Sigmoid colon (tissue), 7 donors: Measurements from ENCODE around the gene RBM26. TPM values are rescaled to one million over a fixed set of nuclear protein-coding genes. Genes with fewer than 3 reads are reported as not detected.

Source experiments
- DNase-seq: peaks from one replicate; pipeline ENCODE4 v3.0.0-alpha.2; 2019
- H3K27ac ChIP-seq, 4 donors: fragments of 200-600 bp; sonication (generic); one replicate each; pipeline ENCODE4 v1.5.1; 2016 to 2019; ENCODE audit warnings: mild to moderate bottlenecking in 1 of 4
- H3K27me3 ChIP-seq, 3 donors: fragments of 200-600 bp; sonication (generic); one replicate each; pipeline ENCODE4 v1.5.1; 2019; ENCODE audit warnings: mild to moderate bottlenecking in 1 of 3
- H3K36me3 ChIP-seq, 4 donors: fragments of 200-600 bp; sonication (generic); one replicate each; pipeline ENCODE4 v1.5.1; 2016 to 2019
- H3K4me1 ChIP-seq, 4 donors: fragments of 200-600 bp; sonication (generic); one replicate each; pipeline ENCODE4 v1.5.1; 2017 to 2019
- H3K4me3 ChIP-seq, 4 donors: fragments of 200-600 bp; sonication (generic); one replicate each; pipeline ENCODE4 v1.5.1; 2017 to 2019; ENCODE audit warnings: mild to moderate bottlenecking in 2 of 4, moderate library complexity in 1 of 4
- H3K9me3 ChIP-seq, 4 donors: fragments of 200-600 bp in 3 of 4; sonication (generic) in 3 of 4; one replicate each; pipeline versions ENCODE4 v1.5.1 to v1.6.1; 2013 to 2019
- EP300 ChIP-seq, 4 donors: sonication (generic); formaldehyde crosslinking; IDR thresholded peaks; one replicate each; pipeline ENCODE4 v1.6.1; 2017; ENCODE audit warnings: antibody characterized with exemption in 4 of 4
- POLR2A ChIP-seq, 2 donors: fragments of 450-650 bp; IDR thresholded peaks; one replicate each; pipeline ENCODE4 v1.6.1; 2016; ENCODE audit warnings: antibody characterized with exemption in 2 of 2, mild to moderate bottlenecking in 2 of 2, moderate library complexity in 2 of 2
- POLR2AphosphoS5 ChIP-seq, 4 donors: sonication (generic); formaldehyde crosslinking; IDR thresholded peaks; one replicate each; pipeline ENCODE4 v1.6.1; 2017; ENCODE audit warnings: antibody characterized with exemption in 4 of 4
- WGBS, 2 donors: extraction: QIAGEN DNeasy Blood & Tissue Kit; methylation state at CpG; one replicate each; pipeline ENCODE4 v1.1.7; 2013; 5-methylcytosine and 5-hydroxymethylcytosine counted together
- intact Hi-C: fragments of 100-400 bp; cut with DNase I; formaldehyde crosslinking; loops from one replicate; pipeline ENCODE4 v1.15.1; 2023
- polyA plus RNA-seq, 3 donors: library from polyadenylated mRNA; stranded (reverse); fragments of 200-250 nt; gene quantifications; one replicate each; pipeline ENCODE4 v1.2.3, GENCODE V29; 2013
- total RNA-seq, 4 donors: library from RNA; depleted of rRNA; stranded (reverse); fragments of >200 nt; gene quantifications; one replicate each; pipeline ENCODE4 v1.1.0, GENCODE V29; 2016
- TF ChIP-seq, protein P1 (sequence below), 4 experiments: fragments of 450-650 bp in 3 of 4; fragments of 200-600 bp in 1 of 4; IDR thresholded peaks; one replicate each; pipeline ENCODE4 v1.5.1; 2016 to 2019; ENCODE audit warnings: antibody characterized with exemption in 4 of 4, mild to moderate bottlenecking in 3 of 4, moderate library complexity in 2 of 4
- donor health status: healthy with polysubstance abuse.
- donor health status: Bipolar disorder and iron deficiency.
- donor health status: healthy.

The RBM26 gene
- total and polyA plus RNA-seq, 7 donors, result 4.8 to 47.4 (median 29.6) TPM

DNA sequence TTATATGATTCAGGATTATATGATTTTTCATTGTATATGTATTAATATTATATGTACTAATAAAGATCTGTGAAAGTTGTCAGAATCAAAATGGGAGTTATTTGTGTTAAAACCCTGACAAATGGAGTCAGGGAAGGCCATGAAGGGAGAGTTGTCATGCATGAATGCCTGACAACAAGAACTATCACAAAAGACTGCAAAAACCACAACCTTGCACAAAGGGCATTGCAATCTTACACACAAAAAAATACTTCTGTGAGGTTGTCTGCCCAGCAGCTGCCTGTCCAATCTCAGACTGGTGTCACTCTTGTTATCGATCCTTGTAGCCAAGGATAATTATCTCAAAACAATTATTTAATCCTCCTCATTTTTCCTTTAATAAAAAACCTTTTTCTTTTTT lies 21.2 kb upstream of the RBM26 start:
- Histone ChIP-seq H3K9me3 (no peaks in the 10 kb centered on the region), H3K36me3 (no peaks in the 10 kb centered on the region), H3K27me3 (no peaks in the 10 kb centered on the region), H3K27ac (no peak overlapping the region), H3K4me3 (no peak overlapping the region), H3K4me1 (no peaks in the 10 kb centered on the region)
- WGBS, 2 donors, result 92 to 95% methylated on average over 1 of the region's 1 CpG
- intact Hi-C loops, result no loop called here
- no peak for DNase-seq
- no peak for TF ChIP-seq EP300 (IDR thresholded peaks at IDR 0.05)
- no peak for TF ChIP-seq POLR2A (IDR thresholded peaks at IDR 0.05)
- TF ChIP-seq, protein P1, sequence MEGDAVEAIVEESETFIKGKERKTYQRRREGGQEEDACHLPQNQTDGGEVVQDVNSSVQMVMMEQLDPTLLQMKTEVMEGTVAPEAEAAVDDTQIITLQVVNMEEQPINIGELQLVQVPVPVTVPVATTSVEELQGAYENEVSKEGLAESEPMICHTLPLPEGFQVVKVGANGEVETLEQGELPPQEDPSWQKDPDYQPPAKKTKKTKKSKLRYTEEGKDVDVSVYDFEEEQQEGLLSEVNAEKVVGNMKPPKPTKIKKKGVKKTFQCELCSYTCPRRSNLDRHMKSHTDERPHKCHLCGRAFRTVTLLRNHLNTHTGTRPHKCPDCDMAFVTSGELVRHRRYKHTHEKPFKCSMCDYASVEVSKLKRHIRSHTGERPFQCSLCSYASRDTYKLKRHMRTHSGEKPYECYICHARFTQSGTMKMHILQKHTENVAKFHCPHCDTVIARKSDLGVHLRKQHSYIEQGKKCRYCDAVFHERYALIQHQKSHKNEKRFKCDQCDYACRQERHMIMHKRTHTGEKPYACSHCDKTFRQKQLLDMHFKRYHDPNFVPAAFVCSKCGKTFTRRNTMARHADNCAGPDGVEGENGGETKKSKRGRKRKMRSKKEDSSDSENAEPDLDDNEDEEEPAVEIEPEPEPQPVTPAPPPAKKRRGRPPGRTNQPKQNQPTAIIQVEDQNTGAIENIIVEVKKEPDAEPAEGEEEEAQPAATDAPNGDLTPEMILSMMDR (IDR thresholded peaks at IDR 0.05), result no peak
- no peak for TF ChIP-seq POLR2AphosphoS5 (IDR thresholded peaks at IDR 0.05)

DNA sequence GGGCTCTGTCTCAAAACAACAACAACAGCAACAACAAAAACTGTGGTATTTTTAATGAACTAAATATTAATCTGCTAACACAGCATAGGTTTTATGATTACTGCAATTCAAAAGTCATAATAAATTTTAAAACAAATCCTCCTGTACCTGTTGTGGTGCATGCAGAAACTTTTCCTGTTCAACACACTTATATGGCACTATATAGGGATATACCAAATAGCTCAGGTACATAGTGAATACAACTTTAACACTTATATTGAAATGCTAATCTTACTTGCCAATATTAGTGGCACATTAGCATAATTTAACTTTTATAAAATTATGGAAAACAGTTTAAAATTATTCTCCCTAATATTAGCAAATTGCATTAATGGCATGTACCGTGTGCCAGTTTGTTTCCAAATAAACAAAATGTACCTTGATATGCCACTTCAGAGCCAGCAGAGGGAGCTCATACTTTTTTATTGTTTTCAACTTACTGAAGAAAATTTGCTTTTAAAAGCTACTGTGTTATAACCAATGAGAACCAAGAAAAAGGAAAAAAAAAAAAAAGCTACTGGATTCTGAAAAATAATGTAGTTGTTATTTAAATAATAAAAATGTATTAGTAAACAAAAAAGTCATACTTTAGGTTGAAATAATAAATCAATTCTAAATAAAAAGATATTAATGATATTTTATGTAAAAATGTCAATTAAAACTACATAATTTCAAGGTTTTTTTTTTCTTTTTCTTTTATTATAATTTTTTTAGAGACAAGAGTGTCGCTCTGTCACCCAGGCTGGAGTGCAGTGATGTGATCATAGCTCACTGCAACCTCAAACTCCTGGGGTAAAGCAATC lies 18.0 kb upstream of the RBM26 start:
- TF ChIP-seq, protein P1 (IDR thresholded peaks at IDR 0.05), result peak; percentile 18 to 56 (median 51)
- no peak for TF ChIP-seq EP300 (IDR thresholded peaks at IDR 0.05)
- H3K27me3 ChIP-seq, result no peaks in the 10 kb centered on the region
- H3K4me1 ChIP-seq, result no peaks in the 10 kb centered on the region
- H3K27ac ChIP-seq, result no peak overlapping the region
- 18 to 41% methylated on average over 2 of the region's 2 CpGs for WGBS, 2 donors
- DNase-seq, result no peak
- H3K36me3 ChIP-seq, result no peaks in the 10 kb centered on the region
- H3K9me3 ChIP-seq, result no peaks in the 10 kb centered on the region
- H3K4me3 ChIP-seq, result no peak overlapping the region
- intact Hi-C loops, result loop anchor here (1.0 to 5.0 kb wide), 2 partner anchors 58 to 117 kb away; partner anchors contain the start of gene NDFIP2

DNA sequence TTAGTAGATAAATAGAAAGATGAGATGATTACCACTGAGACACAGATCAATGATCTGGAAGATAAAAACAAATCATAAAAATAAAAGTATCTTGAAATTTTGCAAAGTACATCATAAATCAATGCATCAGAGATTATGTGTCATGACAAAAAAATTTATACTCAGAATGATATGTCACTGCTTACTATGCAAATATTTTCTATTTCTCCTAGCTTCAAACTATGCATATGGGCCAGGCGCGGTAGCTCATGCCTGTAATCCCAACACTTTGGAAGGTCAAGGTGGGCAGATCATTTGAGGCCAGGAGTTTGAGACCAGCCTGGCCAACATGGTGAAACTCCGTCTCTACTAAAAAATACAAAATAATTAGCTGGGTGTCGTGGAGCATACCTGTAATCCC lies 17.3 kb upstream of the RBM26 start:
- no peak for DNase-seq
- Histone ChIP-seq H3K4me1 (no peaks in the 10 kb centered on the region), H3K9me3 (no peaks in the 10 kb centered on the region), H3K27me3 (no peaks in the 10 kb centered on the region), H3K4me3 (no peak overlapping the region), H3K36me3 (no peaks in the 10 kb centered on the region), H3K27ac (no peak overlapping the region)
- WGBS, 2 donors, result 94 to 95% methylated on average over 4 of the region's 4 CpGs
- TF ChIP-seq EP300 (IDR thresholded peaks at IDR 0.05), result no peak
- TF ChIP-seq, protein P1 (IDR thresholded peaks at IDR 0.05), result no peak
- intact Hi-C loops, result loop anchor here (5.0 kb wide), 1 partner anchor 59 kb away; the partner anchor contains the start of gene NDFIP2

DNA sequence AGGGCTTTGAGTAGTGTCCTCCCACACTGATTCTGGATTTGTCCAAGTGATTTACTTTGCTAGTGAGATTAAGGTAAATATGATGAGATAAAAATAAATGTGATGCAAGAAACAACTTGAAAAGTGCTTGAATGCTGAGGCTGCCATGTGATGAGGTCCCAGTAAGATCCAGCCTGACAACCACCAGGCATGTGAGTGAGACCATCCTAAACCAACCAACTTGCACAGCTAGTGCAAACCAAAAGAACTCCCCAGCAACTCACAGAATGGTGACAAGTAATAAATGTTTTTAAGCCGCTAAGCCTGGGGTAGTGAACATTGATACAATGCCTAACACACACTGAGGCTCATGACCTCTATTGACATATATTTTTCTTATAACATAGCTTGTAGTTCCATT lies 13.3 kb upstream of the RBM26 start:
- H3K27me3 ChIP-seq, result no peaks in the 10 kb centered on the region
- intact Hi-C loops, result no loop called here
- H3K36me3 ChIP-seq, result no peaks in the 10 kb centered on the region
- TF ChIP-seq POLR2A (IDR thresholded peaks at IDR 0.05) (no peak), EP300 (IDR thresholded peaks at IDR 0.05) (no peak), POLR2AphosphoS5 (IDR thresholded peaks at IDR 0.05) (no peak)
- TF ChIP-seq, protein P1 (IDR thresholded peaks at IDR 0.05), result no peak
- H3K9me3 ChIP-seq, result no peaks in the 10 kb centered on the region
- H3K4me3 ChIP-seq, result no peak overlapping the region
- H3K27ac ChIP-seq, result no peak overlapping the region
- DNase-seq, result no peak
- H3K4me1 ChIP-seq, result no peaks in the 10 kb centered on the region
- 96 to 100% methylated on average over 1 of the region's 1 CpG for WGBS, 2 donors

DNA sequence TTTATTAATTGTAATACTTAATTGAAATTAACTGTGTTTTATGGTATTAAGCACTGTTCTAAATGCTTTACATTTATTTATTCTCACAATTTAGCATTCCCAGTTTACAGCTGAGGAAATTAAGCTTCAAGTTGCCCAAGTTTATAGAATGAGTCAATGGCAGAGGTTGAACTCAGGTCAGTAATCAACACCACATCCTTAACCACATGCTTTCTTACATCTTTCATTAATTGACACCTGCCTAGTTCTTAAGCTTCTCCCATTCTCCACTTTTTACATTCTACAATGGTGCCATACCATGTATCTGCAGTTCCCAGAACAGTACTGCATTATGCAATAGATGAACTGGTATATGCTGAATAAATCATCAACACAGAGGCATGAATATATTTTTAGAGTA lies 11.7 kb upstream of the RBM26 start:
- intact Hi-C loops, result no loop called here
- TF ChIP-seq POLR2A (IDR thresholded peaks at IDR 0.05) (no peak), POLR2AphosphoS5 (IDR thresholded peaks at IDR 0.05) (no peak), EP300 (IDR thresholded peaks at IDR 0.05) (no peak)
- TF ChIP-seq, protein P1 (IDR thresholded peaks at IDR 0.05), result no peak
- Histone ChIP-seq H3K27ac (no peak overlapping the region), H3K36me3 (no peaks in the 10 kb centered on the region), H3K9me3 (no peaks in the 10 kb centered on the region), H3K4me1 (no peaks in the 10 kb centered on the region), H3K27me3 (no peaks in the 10 kb centered on the region), H3K4me3 (no peak overlapping the region)
- no peak for DNase-seq
